ENCODE results near the gene SPA17. TPM values are rescaled to one million over a fixed set of nuclear protein-coding genes. Genes with fewer than 3 reads are reported as not detected.

SPA17 gene
- polyA plus RNA-seq (2013, experiment 1 of 2), result 22.0 TPM
- polyA plus RNA-seq (2013, experiment 2 of 2), result 25.5 TPM

- Histone ChIP-seq H3K27ac (ENCODE audit: low read depth, low read length, severe bottlenecking) (peak within 1 kb of the TSS; percentile 93), H3K4me3 (ENCODE audit: extremely low read depth, insufficient read depth, low read length, poor library complexity, severe bottlenecking) (peak within 1 kb of the TSS; percentile 55), H3K4me1 (ENCODE audit: control insufficient read depth, insufficient read depth, low read length, poor library complexity, severe bottlenecking) (no peaks in the 10 kb centered on the region), H3K9me3 (ENCODE audit: control insufficient read depth, low read length) (no peaks in the 10 kb centered on the region), H3K36me3 (ENCODE audit: control insufficient read depth, insufficient read depth, low read length) (no peaks in the 10 kb centered on the region)
- WGBS, 2 experiments (ENCODE audit: insufficient coverage in 2 of 2), result 0 to 1% methylated on average over 49 to 50 of the region's 58 CpGs
Measured at GRCh38 chr11:124673333-124674167, at the start of gene SPA17, which contains the start of gene SIAE. Gene SPA17, plus strand, starts transcription at chr11:124673904. Its CDS starts 1,361 bp downstream, at chr11:124675265. Gene SIAE, minus strand, starts transcription at chr11:124673739. Its CDS starts 31 bp downstream, at chr11:124673708.

DNA sequence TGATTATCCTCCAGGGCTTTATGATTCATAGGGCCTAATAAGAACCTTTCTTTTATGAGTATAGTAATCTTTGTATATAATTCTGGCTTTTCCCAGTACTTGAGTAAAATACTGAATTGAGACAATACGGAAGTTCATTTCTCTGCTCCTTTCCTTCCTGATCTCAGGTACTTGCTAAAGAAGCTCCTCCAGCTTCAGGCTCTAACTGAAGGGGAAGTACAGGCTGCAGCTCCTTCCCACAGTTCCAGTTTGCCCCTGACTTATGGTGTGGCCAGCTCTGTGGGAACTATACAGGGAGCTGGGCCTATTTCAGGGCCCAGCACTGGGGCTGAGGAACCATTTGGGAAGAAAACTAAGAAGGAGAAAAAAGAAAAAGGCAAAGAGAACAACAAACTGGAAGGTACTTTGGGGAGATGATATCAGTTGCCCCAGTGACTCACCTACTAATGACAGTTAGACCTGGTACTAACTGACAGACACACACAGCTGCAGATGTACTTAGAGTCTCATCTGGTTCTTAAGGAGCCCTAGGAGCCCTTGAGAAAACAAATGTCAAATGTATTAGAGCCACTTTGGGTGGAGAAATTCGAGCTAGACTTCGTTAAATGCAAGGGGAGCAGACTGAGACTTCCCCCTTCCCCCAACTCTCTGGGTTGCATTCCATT lies 48.1 kb upstream of the SPA17 start:
- H3K9me3 ChIP-seq (ENCODE audit: control insufficient read depth, low read length), result no peaks in the 10 kb centered on the region
- no peaks in the 10 kb centered on the region for H3K4me1 ChIP-seq (ENCODE audit: control insufficient read depth, insufficient read depth, low read length, poor library complexity, severe bottlenecking)
- no peak overlapping the region for H3K27ac ChIP-seq (ENCODE audit: low read depth, low read length, severe bottlenecking)
- 86 to 100% methylated on average over 2 of the region's 3 CpGs for WGBS, 2 experiments (ENCODE audit: insufficient coverage in 2 of 2)
- H3K4me3 ChIP-seq (ENCODE audit: extremely low read depth, insufficient read depth, low read length, poor library complexity, severe bottlenecking), result no peak overlapping the region
- peaks cover 48% of the 10 kb centered on the region for H3K36me3 ChIP-seq (ENCODE audit: control insufficient read depth, insufficient read depth, low read length)

GRCh38 chr11:124627546-124627945 lies 46.2 kb upstream of the SPA17 start:
- no peaks in the 10 kb centered on the region for H3K4me1 ChIP-seq (ENCODE audit: control insufficient read depth, insufficient read depth, low read length, poor library complexity, severe bottlenecking)
- H3K36me3 ChIP-seq (ENCODE audit: control insufficient read depth, insufficient read depth, low read length), result peaks cover 67% of the 10 kb centered on the region
- no peak overlapping the region for H3K27ac ChIP-seq (ENCODE audit: low read depth, low read length, severe bottlenecking)
- no peak overlapping the region for H3K4me3 ChIP-seq (ENCODE audit: extremely low read depth, insufficient read depth, low read length, poor library complexity, severe bottlenecking)
- WGBS, 2 experiments (ENCODE audit: insufficient coverage in 2 of 2), result no CpG with 5 or more reads among the region's 5 CpGs
- no peaks in the 10 kb centered on the region for H3K9me3 ChIP-seq (ENCODE audit: control insufficient read depth, low read length)

DNA sequence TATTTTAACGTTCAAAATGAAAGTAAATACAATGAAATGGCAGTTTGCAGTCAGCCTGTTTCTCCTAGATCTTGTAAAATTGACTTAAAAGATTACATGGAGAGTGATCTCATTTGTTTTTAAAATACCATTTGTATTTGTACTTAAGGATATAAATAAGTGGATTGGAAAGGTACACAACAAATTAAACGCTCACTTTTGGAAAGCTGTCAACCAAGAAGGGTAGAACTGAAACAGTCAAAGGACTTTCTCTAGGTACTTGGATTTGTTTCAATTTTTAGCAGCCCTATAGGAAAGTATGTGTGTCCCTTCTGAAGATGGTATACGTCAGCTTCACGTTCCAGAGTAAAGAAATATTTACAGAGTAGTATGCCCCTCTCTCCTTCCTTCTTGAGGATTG lies 43.7 kb upstream of the SPA17 start:
- 89 to 100% methylated on average over 3 of the region's 4 CpGs for WGBS, 2 experiments (ENCODE audit: insufficient coverage in 2 of 2)
- H3K36me3 ChIP-seq (ENCODE audit: control insufficient read depth, insufficient read depth, low read length), result peaks cover 84% of the 10 kb centered on the region

GRCh38 chr11:124633355-124633754 lies 40.3 kb upstream of the SPA17 start:
- no peaks in the 10 kb centered on the region for H3K4me1 ChIP-seq (ENCODE audit: control insufficient read depth, insufficient read depth, low read length, poor library complexity, severe bottlenecking)
- no CpG with 5 or more reads among the region's 1 CpG for WGBS, 2 experiments (ENCODE audit: insufficient coverage in 2 of 2)
- no peak overlapping the region for H3K27ac ChIP-seq (ENCODE audit: low read depth, low read length, severe bottlenecking)
- no peaks in the 10 kb centered on the region for H3K9me3 ChIP-seq (ENCODE audit: control insufficient read depth, low read length)
- peaks cover 83% of the 10 kb centered on the region for H3K36me3 ChIP-seq (ENCODE audit: control insufficient read depth, insufficient read depth, low read length)
- H3K4me3 ChIP-seq (ENCODE audit: extremely low read depth, insufficient read depth, low read length, poor library complexity, severe bottlenecking), result no peak overlapping the region

More for the DNA sequence above, 43.7 kb upstream of the SPA17 start:
- H3K4me3 ChIP-seq (ENCODE audit: extremely low read depth, insufficient read depth, low read length, poor library complexity, severe bottlenecking), result no peak overlapping the region
- no peaks in the 10 kb centered on the region for H3K4me1 ChIP-seq (ENCODE audit: control insufficient read depth, insufficient read depth, low read length, poor library complexity, severe bottlenecking)
- no peaks in the 10 kb centered on the region for H3K9me3 ChIP-seq (ENCODE audit: control insufficient read depth, low read length)
- H3K27ac ChIP-seq (ENCODE audit: low read depth, low read length, severe bottlenecking), result no peak overlapping the region

DNA sequence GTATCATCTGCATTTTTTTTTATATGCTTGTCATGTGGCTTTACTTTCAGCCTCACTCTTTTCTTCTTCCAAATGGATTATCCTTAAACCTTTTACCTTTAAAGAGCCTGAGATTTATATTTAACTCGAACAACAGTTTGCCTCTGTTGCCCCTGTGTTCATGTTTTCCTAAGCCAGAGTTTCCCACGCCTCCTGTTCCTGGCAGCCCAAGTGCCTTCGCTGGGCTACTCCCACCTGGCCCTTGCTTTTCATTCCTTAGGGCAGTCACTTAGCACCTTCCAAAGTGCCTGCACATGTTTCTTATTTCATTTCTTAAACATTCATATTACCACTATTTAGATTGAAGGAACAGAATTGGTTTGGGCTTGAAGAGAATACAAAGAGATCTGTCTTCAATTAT lies 37.8 kb upstream of the SPA17 start:
- Histone ChIP-seq H3K27ac (ENCODE audit: low read depth, low read length, severe bottlenecking) (no peak overlapping the region), H3K36me3 (ENCODE audit: control insufficient read depth, insufficient read depth, low read length) (peaks cover 62% of the 10 kb centered on the region), H3K4me3 (ENCODE audit: extremely low read depth, insufficient read depth, low read length, poor library complexity, severe bottlenecking) (no peak overlapping the region), H3K9me3 (ENCODE audit: control insufficient read depth, low read length) (peaks cover 6% of the 10 kb centered on the region), H3K4me1 (ENCODE audit: control insufficient read depth, insufficient read depth, low read length, poor library complexity, severe bottlenecking) (no peaks in the 10 kb centered on the region)
- 93 to 95% methylated on average over 3 of the region's 3 CpGs for WGBS, 2 experiments (ENCODE audit: insufficient coverage in 2 of 2)

DNA sequence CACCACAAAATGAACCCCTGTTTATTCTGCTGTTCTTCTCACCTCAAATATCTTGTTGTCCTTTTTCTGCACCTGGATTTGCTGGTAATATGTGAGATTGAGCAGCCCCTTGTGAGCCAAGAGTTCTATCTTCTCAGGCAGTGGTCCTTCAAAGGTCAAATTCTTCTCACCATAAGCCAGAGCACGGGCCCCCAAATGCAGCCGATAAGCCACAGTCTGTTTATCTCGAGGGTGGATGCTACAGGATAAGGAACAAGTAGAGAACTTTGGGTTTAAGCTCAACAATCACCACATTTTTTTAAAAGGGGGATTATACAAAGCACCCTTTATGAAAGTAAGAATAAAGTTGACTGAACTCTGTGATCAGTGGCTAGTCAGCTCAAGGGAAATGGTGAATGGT lies 35.2 kb upstream of the SPA17 start:
- H3K27ac ChIP-seq (ENCODE audit: low read depth, low read length, severe bottlenecking), result no peak overlapping the region
- peaks cover 6% of the 10 kb centered on the region for H3K9me3 ChIP-seq (ENCODE audit: control insufficient read depth, low read length)
- H3K4me3 ChIP-seq (ENCODE audit: extremely low read depth, insufficient read depth, low read length, poor library complexity, severe bottlenecking), result no peak overlapping the region
- no peaks in the 10 kb centered on the region for H3K4me1 ChIP-seq (ENCODE audit: control insufficient read depth, insufficient read depth, low read length, poor library complexity, severe bottlenecking)
- peaks cover 38% of the 10 kb centered on the region for H3K36me3 ChIP-seq (ENCODE audit: control insufficient read depth, insufficient read depth, low read length)
- 93% methylated on average over 2 of the region's 3 CpGs; no CpG with 5 or more reads in 1 of the 2 experiments for WGBS, 2 experiments (ENCODE audit: insufficient coverage in 2 of 2)

- peaks cover 32% of the 10 kb centered on the region for H3K36me3 ChIP-seq (ENCODE audit: control insufficient read depth, insufficient read depth, low read length)
- 89 to 100% methylated on average over 1 of the region's 1 CpG for WGBS, 2 experiments (ENCODE audit: insufficient coverage in 2 of 2)
- peaks cover 6% of the 10 kb centered on the region for H3K9me3 ChIP-seq (ENCODE audit: control insufficient read depth, low read length)
- H3K4me3 ChIP-seq (ENCODE audit: extremely low read depth, insufficient read depth, low read length, poor library complexity, severe bottlenecking), result no peak overlapping the region
- no peaks in the 10 kb centered on the region for H3K4me1 ChIP-seq (ENCODE audit: control insufficient read depth, insufficient read depth, low read length, poor library complexity, severe bottlenecking)
- no peak overlapping the region for H3K27ac ChIP-seq (ENCODE audit: low read depth, low read length, severe bottlenecking)
Measured at GRCh38 chr11:124639186-124639585, 34.5 kb upstream of the SPA17 start.

DNA sequence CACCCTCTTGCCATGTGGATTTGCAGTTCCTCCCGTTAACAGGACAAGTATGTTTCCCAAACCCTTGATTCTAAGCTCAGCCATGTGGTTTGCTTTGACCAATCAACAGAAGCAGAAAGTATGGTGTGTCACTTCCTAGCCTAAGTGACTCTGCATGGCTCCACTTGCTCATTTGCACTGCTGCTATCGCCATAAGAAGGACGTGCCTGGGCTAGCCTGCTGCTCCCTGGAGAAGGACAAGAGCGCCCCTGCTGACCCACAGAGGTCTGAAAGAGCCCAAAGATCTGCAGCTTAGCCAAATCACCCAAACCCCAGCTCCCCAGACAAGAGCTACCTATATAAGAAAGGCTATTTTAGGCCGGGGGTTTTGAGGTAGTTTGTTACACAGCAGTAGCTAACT lies 33.0 kb upstream of the SPA17 start:
- WGBS, 2 experiments (ENCODE audit: insufficient coverage in 2 of 2), result 75 to 83% methylated on average over 2 to 4 of the region's 5 CpGs
- H3K36me3 ChIP-seq (ENCODE audit: control insufficient read depth, insufficient read depth, low read length), result peaks cover 23% of the 10 kb centered on the region

GRCh38 chr11:124642628-124643027 lies 31.1 kb upstream of the SPA17 start:
- peaks cover 6% of the 10 kb centered on the region for H3K9me3 ChIP-seq (ENCODE audit: control insufficient read depth, low read length)
- WGBS, 2 experiments (ENCODE audit: insufficient coverage in 2 of 2), result 89 to 93% methylated on average over 2 to 3 of the region's 3 CpGs

More for the DNA sequence above, 33.0 kb upstream of the SPA17 start:
- Histone ChIP-seq H3K27ac (ENCODE audit: low read depth, low read length, severe bottlenecking) (no peak overlapping the region), H3K4me3 (ENCODE audit: extremely low read depth, insufficient read depth, low read length, poor library complexity, severe bottlenecking) (no peak overlapping the region), H3K9me3 (ENCODE audit: control insufficient read depth, low read length) (peaks cover 6% of the 10 kb centered on the region), H3K4me1 (ENCODE audit: control insufficient read depth, insufficient read depth, low read length, poor library complexity, severe bottlenecking) (no peaks in the 10 kb centered on the region)

More at GRCh38 chr11:124642628-124643027, 31.1 kb upstream of the SPA17 start:
- Histone ChIP-seq H3K4me1 (ENCODE audit: control insufficient read depth, insufficient read depth, low read length, poor library complexity, severe bottlenecking) (no peaks in the 10 kb centered on the region), H3K4me3 (ENCODE audit: extremely low read depth, insufficient read depth, low read length, poor library complexity, severe bottlenecking) (no peak overlapping the region), H3K27ac (ENCODE audit: low read depth, low read length, severe bottlenecking) (no peak overlapping the region), H3K36me3 (ENCODE audit: control insufficient read depth, insufficient read depth, low read length) (peaks cover 4% of the 10 kb centered on the region)
